ENCODE measurements around the gene GSTM2.
"Not testable (repeated sequence)": the region's sequence is repeated elsewhere in the genome, so short reads cannot be mapped to it uniquely, and the experiment has no call there.

- not testable (repeated sequence) for TF ChIP-seq POLR2A (IDR thresholded peaks at IDR 0.05; ENCODE audit: low read depth, low read length); POLR2AphosphoS5 (IDR thresholded peaks at IDR 0.05; ENCODE audit: insufficient read depth, low read depth, low read length); JUN (IDR thresholded peaks at IDR 0.05; ENCODE audit: borderline replicate concordance, insufficient read depth, insufficient read length, low read depth)
- TF ChIP-seq, protein P1, sequence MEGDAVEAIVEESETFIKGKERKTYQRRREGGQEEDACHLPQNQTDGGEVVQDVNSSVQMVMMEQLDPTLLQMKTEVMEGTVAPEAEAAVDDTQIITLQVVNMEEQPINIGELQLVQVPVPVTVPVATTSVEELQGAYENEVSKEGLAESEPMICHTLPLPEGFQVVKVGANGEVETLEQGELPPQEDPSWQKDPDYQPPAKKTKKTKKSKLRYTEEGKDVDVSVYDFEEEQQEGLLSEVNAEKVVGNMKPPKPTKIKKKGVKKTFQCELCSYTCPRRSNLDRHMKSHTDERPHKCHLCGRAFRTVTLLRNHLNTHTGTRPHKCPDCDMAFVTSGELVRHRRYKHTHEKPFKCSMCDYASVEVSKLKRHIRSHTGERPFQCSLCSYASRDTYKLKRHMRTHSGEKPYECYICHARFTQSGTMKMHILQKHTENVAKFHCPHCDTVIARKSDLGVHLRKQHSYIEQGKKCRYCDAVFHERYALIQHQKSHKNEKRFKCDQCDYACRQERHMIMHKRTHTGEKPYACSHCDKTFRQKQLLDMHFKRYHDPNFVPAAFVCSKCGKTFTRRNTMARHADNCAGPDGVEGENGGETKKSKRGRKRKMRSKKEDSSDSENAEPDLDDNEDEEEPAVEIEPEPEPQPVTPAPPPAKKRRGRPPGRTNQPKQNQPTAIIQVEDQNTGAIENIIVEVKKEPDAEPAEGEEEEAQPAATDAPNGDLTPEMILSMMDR (IDR thresholded peaks at IDR 0.05; ENCODE audit: extremely low read depth in 1 of 2, insufficient read depth in 1 of 2, low read depth in 1 of 2, low read length in 2 of 2) = not testable (repeated sequence)
These were observed 9.0 kb downstream of the GSTM2 start for GRCh38 chr1:109676683-109677381.
